HepG2 (cell line): ENCODE data around the gene GSDME. TPM values are rescaled to one million over a fixed set of nuclear protein-coding genes. Genes with fewer than 3 reads are reported as not detected.
A peak's percentile ranks its signal among the peaks of the same experiment; 100 is the strongest.

ENCODE experiments used
- ATAC-seq: fragments of 200-7000 bp; cut with Tn5 transposase; 3 replicates; pipeline ENCODE4 v1.9.1; 2020; ENCODE audit warnings: mild to moderate bottlenecking, moderate library complexity
- BruUV-seq: library from RNA; stranded (reverse); fragments of 400-500 nt; replicated peaks from 2 replicates; lab custom pipeline; 2021; lab: Mats Ljungman, UMichigan
- CTCF ChIA-PET: fragments of 300-600 bp; formaldehyde crosslinking; extraction: SDS; loops from one replicate; lab custom pipeline; 2021; ENCODE audit warnings: low total read pairs, inconsistent platforms, low intra/inter-chr PET ratio; lab: Yijun Ruan, JAX
- POLR2A ChIA-PET: fragments of 350-600 bp; sonication (Branson Sonifier 250); formaldehyde crosslinking; loops from one replicate; lab custom pipeline; 2020; ENCODE audit warnings: antibody characterized with exemption, inconsistent platforms; lab: Yijun Ruan, JAX
- DNase-seq: peaks from one replicate; pipeline ENCODE4 v3.0.0-alpha.2; 2015; ENCODE audit warnings: low spot score
- FAIRE-seq: peaks from 3 replicates; lab custom pipeline; 2011; peaks lifted over from hg19 to GRCh38; lab: Jason Lieb, UNC
- H2AFZ ChIP-seq: one replicate; pipeline ENCODE4 v1.6.1; 2011; ENCODE audit warnings: low read length, inconsistent platforms
- H3K27ac ChIP-seq: fragments of 300-600 bp; 3 replicates; pipeline ENCODE4 v1.8.0; 2011; ENCODE audit warnings: mixed run types, mild to moderate bottlenecking, mixed read lengths, low read length, inconsistent platforms; ENCODE audit not compliant: insufficient read depth; ENCODE audit errors: extremely low read length
- H3K27me3 ChIP-seq, 2 experiments: fragments of 200-600 bp in 1 of 2; 2 replicates in 1 of 2; 3 replicates in 1 of 2; pipeline versions ENCODE4 v1.6.0 to v1.8.0; 2011; ENCODE audit warnings: low read length in 2 of 2, mild to moderate bottlenecking in 2 of 2, moderate library complexity in 2 of 2, inconsistent platforms in 1 of 2; ENCODE audit not compliant: insufficient read depth in 2 of 2, control insufficient read depth in 1 of 2
- H3K36me3 ChIP-seq, 2 experiments: fragments of 200-600 bp in 1 of 2; replicated peaks in 1 of 2; 2 replicates in 1 of 2; 3 replicates in 1 of 2; pipeline versions ENCODE4 v1.5.1 to v1.8.0; 2011; ENCODE audit warnings: low read length in 2 of 2, inconsistent platforms in 1 of 2; ENCODE audit not compliant: insufficient read depth in 2 of 2, control insufficient read depth in 1 of 2
- H3K4me1 ChIP-seq: 2 replicates; pipeline ENCODE4 v1.5.1; 2012; ENCODE audit warnings: low read length, inconsistent platforms; ENCODE audit not compliant: insufficient read depth
- H3K4me2 ChIP-seq: 2 replicates; pipeline ENCODE4 v1.6.0; 2011; ENCODE audit warnings: low read depth, low read length, inconsistent platforms
- H3K4me3 ChIP-seq, 3 experiments: fragments of 200-600 bp in 1 of 3; sonication (generic), shearing (Covaris generic) in 1 of 3; replicated peaks in 1 of 3; 2 replicates each; pipeline ENCODE4 v1.5.1; 2011 to 2016; ENCODE audit warnings: low read length in 3 of 3, inconsistent platforms in 2 of 3, low read depth in 2 of 3, mild to moderate bottlenecking in 2 of 3, control low read depth in 1 of 3, mixed read lengths in 1 of 3; ENCODE audit not compliant: insufficient read depth in 1 of 3
- H3K79me2 ChIP-seq: one replicate; pipeline ENCODE4 v1.6.1; 2011; ENCODE audit warnings: low read length, inconsistent platforms; ENCODE audit not compliant: insufficient read depth
- H3K9ac ChIP-seq: 2 replicates; pipeline ENCODE4 v1.6.0; 2011; ENCODE audit warnings: mild to moderate bottlenecking, low read depth, low read length, inconsistent platforms; ENCODE audit not compliant: insufficient read depth
- H3K9me3 ChIP-seq: 2 replicates; pipeline ENCODE4 v1.5.1; 2012; ENCODE audit warnings: mild to moderate bottlenecking, low read length
- H4K20me1 ChIP-seq: 2 replicates; pipeline ENCODE4 v1.6.0; 2011; ENCODE audit warnings: inconsistent platforms, mild to moderate bottlenecking, low read length, moderate library complexity; ENCODE audit not compliant: insufficient read depth
- ATF7 ChIP-seq, 2 experiments: fragments of 450-650 bp in 1 of 2; sonication (generic) in 1 of 2; formaldehyde crosslinking in 1 of 2; IDR thresholded peaks; 2 replicates each; pipeline versions ENCODE4 v1.4.0 to v1.6.1; 2016 to 2020; ENCODE audit warnings: antibody characterized with exemption in 1 of 2, mild to moderate bottlenecking in 1 of 2, missing genetic modification reagents in 1 of 2
- CREB1 ChIP-seq, 2 experiments: fragments of 450-650 bp in 1 of 2; IDR thresholded peaks; 2 replicates each; pipeline ENCODE4 v1.6.1; 2016 to 2017; ENCODE audit warnings: control low read depth in 1 of 2, mild to moderate bottlenecking in 1 of 2, missing compliant biosample characterization in 1 of 2, missing genetic modification characterization in 1 of 2
- FOXO1 ChIP-seq: sonication (generic); formaldehyde crosslinking; IDR thresholded peaks from 2 replicates; pipeline ENCODE4 v1.4.0; 2020; ENCODE audit warnings: missing genetic modification reagents
- FOXP4 ChIP-seq: sonication (generic); formaldehyde crosslinking; IDR thresholded peaks from 2 replicates; pipeline ENCODE4 v1.4.0; 2020; ENCODE audit warnings: missing genetic modification reagents
- GTF2F1 ChIP-seq: fragments of 150-350 bp; IDR thresholded peaks from 2 replicates; pipeline ENCODE4 v1.6.1; 2014; ENCODE audit warnings: low read length
- RORA ChIP-seq: sonication (generic); formaldehyde crosslinking; IDR thresholded peaks from 2 replicates; pipeline ENCODE4 v1.5.0; 2020; ENCODE audit warnings: mild to moderate bottlenecking, missing genetic modification reagents, moderate library complexity
- TRIM24 ChIP-seq: sonication (generic); formaldehyde crosslinking; IDR thresholded peaks from 2 replicates; pipeline ENCODE4 v1.8.0; 2022; ENCODE audit warnings: mild to moderate bottlenecking, missing genetic modification reagents
- ZNF350 ChIP-seq: sonication (generic); formaldehyde crosslinking; IDR thresholded peaks from 2 replicates; pipeline ENCODE4 v1.4.0; 2020; ENCODE audit warnings: mild to moderate bottlenecking, low read depth, missing genetic modification reagents, borderline replicate concordance
- WGBS: methylation state at CpG from one replicate; pipeline ENCODE4 v1.1.6; 2017; ENCODE audit warnings: low lambda C conversion rate; 5-methylcytosine and 5-hydroxymethylcytosine counted together
- in situ Hi-C: cut with HindIII; loops from 2 replicates; pipeline ENCODE4 v1.10.0; 2017; ENCODE audit warnings: low pct_unique_long_range_greater_than_20kb; ENCODE audit not compliant: extremely low pct_ligation_motif_present
- intact Hi-C: fragments of 100-400 bp; cut with micrococcal nuclease; formaldehyde crosslinking; loops from one replicate; pipeline ENCODE4 v1.10.0; 2022; ENCODE audit not compliant: unreplicated experiment
- polyA plus RNA-seq, 8 experiments: library from polyadenylated mRNA; depleted of rRNA in 3 of 8; stranded (reverse) in 7 of 8; unstranded in 1 of 8; fragments of >200 nt; fragmentation: Illumina TruSeq in 4 of 8; extraction: Trizol in 4 of 8; gene quantifications; 2 replicates each; pipeline versions ENCODE4 v1.2.1 to v1.2.3, GENCODE V29; 2011 to 2016; ENCODE audit warnings: low read depth in 4 of 8, missing spikeins in 1 of 8, mixed read lengths in 1 of 8; ENCODE audit not compliant: insufficient read depth in 1 of 8
- total RNA-seq, 5 experiments: library from RNA; depleted of rRNA; stranded (reverse); fragments of >200 nt; fragmentation: Illumina TruSeq; extraction: Trizol; gene quantifications; 2 replicates each; pipeline ENCODE4 v1.2.3, GENCODE V29; 2016; ENCODE audit warnings: low read depth in 1 of 5

The GSDME gene
- total and polyA plus RNA-seq, 2 of the 13 experiments (the other 11 are each of a cell fraction or from before 2014, with no cell fraction given): 19.2 to 28.2 TPM

- no peak for DNase-seq
- no peak for ATAC-seq
- Histone ChIP-seq H3K9me3 (no peaks in the 10 kb centered on the region), H3K4me1 (no peaks in the 10 kb centered on the region), H3K79me2 (no peaks in the 10 kb centered on the region), H2AFZ (no peak overlapping the region), H3K9ac (no peak overlapping the region), H4K20me1 (no peaks in the 10 kb centered on the region), H3K27ac (no peak overlapping the region), H3K36me3 (no peaks in the 10 kb centered on the region; a peak in 1 of 5 replicates), H3K4me3 (no peak overlapping the region), H3K27me3 (no peaks in the 10 kb centered on the region), H3K4me2 (no peak overlapping the region)
- no peak for FAIRE-seq
- ChIA-PET CTCF (no interaction called here), POLR2A (no interaction called here)
- BruUV-seq: no TSS peak
- intact Hi-C loops (no loop called here), in situ Hi-C loops (no loop called here)
- TF ChIP-seq RORA (CRISPR knock-in tag) (no peak), GTF2F1 (no peak), ATF7 (IDR thresholded peaks at IDR 0.05) (peak; percentile 83), ATF7 (CRISPR knock-in tag; IDR thresholded peaks at IDR 0.05) (no peak), FOXO1 (CRISPR knock-in tag) (no peak), ZNF350 (no peak), TRIM24 (CRISPR knock-in tag) (no peak), FOXP4 (CRISPR knock-in tag) (no peak), CREB1 (IDR thresholded peaks at IDR 0.05) (peak; percentile 5; the same call in 1 of the 2 replicates), CREB1 (CRISPR knock-in tag; IDR thresholded peaks at IDR 0.05) (no peak)
- WGBS: 94% methylated on average over 1 of the region's 1 CpG
Observed at GRCh38 chr7:24654305-24654704, 103.0 kb downstream of the GSDME start.
